Measurements from ENCODE around the gene VAV2. TPM values are rescaled to one million over a fixed set of nuclear protein-coding genes. Genes with fewer than 3 reads are reported as not detected.

Gene VAV2
- total RNA-seq, 1 donor from 2014 or later: 18.7 TPM

GRCh38 chr9:133712221-133713100, 279.7 kb downstream of the VAV2 start:
- no peak for DNase-seq (ENCODE audit: low read depth)
- TF ChIP-seq CTCF (conservative IDR thresholded peaks at IDR 0.05; ENCODE audit: low read depth, low read length): no peak
- H3K4me3 ChIP-seq (ENCODE audit: low read depth, low read length): no peak overlapping the region

Other genes starting within 250 kb of the VAV2 start
- gene BRD3OS, start 33.2 kb upstream of the VAV2 start, total RNA-seq: 14.1 and 22.7 TPM in 2 replicates
- 16.6 and 19.9 TPM in 2 replicates for gene BRD3, start 75.7 kb upstream of the VAV2 start, total RNA-seq
- gene WDR5, start 143.8 kb upstream of the VAV2 start, total RNA-seq: 29.1 and 47.9 TPM in 2 replicates
- under 0.01 TPM in 1 of 2 replicates, not detected in the other for gene RNU6ATAC, start 172.2 kb upstream of the VAV2 start, total RNA-seq

Data from epithelial cell of proximal tubule (primary cell).